Transverse colon (tissue), 3 donors: ENCODE measurements around the gene MOB2.

Source experiments
- CTCF ChIP-seq, 5 experiments: fragments of 200-600 bp in 3 of 5; fragments of 450-650 bp in 2 of 5; sonication (generic) in 3 of 5; IDR thresholded peaks; 1 replicate in 2 of 5; 2 replicates in 3 of 5; pipeline ENCODE4 v1.5.1; 2016 to 2017; ENCODE audit warnings: antibody characterized with exemption in 5 of 5, inconsistent platforms in 3 of 5, mild to moderate bottlenecking in 2 of 5, moderate library complexity in 1 of 5
- EP300 ChIP-seq: sonication (generic); formaldehyde crosslinking; IDR thresholded peaks from one replicate; pipeline ENCODE4 v1.6.1; 2017; ENCODE audit warnings: antibody characterized with exemption, low read depth
- POLR2A ChIP-seq: fragments of 450-650 bp; IDR thresholded peaks from one replicate; pipeline ENCODE4 v1.6.1; 2016; ENCODE audit warnings: antibody characterized with exemption, mild to moderate bottlenecking, moderate library complexity

GRCh38 chr11:1473786-1474185 lies 12.8 kb downstream of the MOB2 start:
- TF ChIP-seq CTCF (IDR thresholded peaks at IDR 0.05) = no peak
- TF ChIP-seq EP300 = no peak
- TF ChIP-seq POLR2A = no peak
